GM19193 (cell line): Measurements from ENCODE around the gene WDR27.

ENCODE experiments used
- POLR2A ChIP-seq: IDR thresholded peaks from 4 replicates; pipeline ENCODE4 v1.6.1; 2011; ENCODE audit not compliant: insufficient read depth, insufficient read length; ENCODE audit errors: extremely low read depth

The WDR27 gene

DNA sequence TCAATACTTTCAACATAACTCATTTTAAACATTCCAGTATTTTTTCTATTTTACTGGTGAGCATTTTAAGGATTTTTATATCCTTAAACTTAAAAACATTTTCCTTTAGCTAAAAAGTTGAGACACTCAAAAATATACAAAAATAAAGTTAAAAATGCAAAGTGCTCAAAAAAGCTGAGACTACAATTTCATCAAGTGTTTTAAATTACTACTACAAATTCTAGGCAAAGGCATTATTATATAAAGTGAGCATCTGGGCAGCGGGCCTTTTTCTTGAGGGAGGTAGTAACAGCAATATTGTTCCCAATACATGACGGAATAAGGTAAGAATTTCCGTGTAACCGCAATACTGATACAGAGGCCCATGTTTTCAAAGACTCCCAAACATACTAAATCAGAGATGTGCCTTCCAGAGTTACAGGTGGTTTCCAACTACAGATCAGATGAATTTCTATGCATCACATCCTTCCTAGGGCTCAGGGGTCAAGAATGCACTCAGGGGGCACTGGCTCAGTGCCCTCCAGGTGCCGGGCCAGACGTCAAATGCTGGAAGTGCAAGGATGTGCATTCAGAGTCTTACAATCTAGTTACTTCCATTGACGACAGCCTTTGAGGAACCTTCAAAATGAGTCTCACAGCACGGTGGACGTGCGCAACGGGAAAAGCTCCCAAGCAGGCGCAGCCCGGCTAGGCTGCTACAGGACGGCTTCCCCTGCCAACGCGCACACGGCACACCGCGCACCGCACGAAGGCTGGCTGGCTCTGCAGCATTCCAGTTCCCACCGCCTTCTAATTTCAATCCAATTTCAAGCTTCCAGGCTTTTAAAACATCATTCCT is 20.8 kb upstream of the WDR27 start:
- no peak for TF ChIP-seq POLR2A

DNA sequence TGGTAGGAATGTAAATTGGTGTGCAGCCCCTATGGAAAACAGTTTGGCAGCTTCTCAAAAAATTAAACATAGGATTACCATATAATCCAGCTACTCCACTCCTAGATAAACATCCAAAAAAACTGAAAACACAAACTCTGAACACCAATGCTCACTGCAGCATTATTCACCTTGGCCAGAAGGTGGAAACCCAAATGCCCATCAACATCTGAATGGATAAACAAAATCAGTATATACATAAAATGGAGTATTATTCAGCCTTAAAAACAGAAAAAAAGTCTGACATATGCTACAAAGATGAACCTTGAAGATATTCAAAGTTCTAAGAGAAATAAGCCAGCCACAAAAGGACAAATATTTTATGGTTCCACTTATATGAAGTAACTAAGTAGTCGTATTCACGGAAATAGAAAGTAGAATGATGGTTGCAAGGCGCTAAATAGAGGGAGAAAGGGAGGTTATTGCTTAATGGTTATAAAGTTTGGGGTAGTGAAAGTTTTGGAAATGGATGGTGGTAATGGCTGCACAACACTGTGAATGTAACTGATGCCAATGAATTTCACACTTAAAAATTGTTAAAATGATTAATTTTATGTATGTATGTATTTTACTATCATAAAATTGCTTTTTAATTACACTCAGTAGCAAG is 18.5 kb upstream of the WDR27 start:
- TF ChIP-seq POLR2A, result no peak

DNA sequence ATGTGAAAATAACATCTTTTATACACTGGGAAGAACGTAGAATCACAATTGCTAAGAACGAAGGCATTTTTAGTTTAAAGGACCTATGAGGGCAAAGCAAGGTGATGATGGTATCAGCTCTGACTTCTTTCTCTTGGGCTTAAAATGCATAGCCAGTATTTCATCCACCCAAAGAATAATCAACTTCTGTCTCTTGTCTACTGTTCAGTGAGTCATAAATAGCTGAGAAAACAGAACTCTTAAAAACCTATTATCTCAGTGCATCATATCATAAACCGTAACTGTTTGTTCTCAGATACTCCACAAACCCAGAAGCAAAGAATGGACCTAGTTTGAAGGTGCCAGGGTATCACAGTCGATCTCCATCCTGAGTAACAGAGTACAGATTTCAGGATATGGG is 17.3 kb upstream of the WDR27 start:
- TF ChIP-seq POLR2A, result no peak

DNA sequence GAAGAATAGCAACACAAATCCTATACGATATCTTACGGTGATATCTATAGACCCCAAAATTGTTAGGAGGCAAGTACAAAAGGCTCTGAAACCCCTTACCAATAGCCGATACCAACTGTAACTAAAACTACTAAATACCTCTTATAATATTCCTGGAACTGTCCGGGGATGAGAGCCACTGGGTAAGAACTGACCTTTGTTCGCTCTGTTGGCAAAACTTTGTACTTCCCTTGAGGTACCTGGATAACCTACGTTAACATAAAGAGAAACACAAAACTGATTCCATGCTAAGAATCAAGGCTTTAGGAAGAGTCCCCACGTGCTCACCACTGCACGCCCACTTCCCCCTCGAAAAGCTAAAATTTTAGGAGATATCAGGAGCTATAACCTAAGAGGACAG is 12.8 kb upstream of the WDR27 start:
- no peak for TF ChIP-seq POLR2A

DNA sequence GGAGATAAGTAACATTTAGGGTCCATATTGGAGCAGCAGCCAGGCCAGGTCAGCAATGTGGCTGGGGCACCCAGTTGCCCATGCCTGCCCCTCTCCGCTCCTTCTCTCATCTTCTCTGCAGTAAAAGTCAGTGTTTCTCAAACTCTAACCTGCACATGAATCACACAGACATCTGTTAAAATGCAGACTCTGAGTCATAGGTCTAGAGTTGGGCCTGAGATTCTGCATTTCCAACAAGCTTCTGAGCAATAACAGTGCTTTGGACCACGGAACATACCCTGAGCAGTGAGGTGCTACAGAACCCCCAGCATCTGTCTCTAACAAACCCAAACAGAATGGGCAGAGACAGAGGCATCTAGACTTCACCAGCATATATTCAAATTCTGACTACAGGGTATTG is 12.3 kb upstream of the WDR27 start:
- TF ChIP-seq POLR2A, result no peak

DNA sequence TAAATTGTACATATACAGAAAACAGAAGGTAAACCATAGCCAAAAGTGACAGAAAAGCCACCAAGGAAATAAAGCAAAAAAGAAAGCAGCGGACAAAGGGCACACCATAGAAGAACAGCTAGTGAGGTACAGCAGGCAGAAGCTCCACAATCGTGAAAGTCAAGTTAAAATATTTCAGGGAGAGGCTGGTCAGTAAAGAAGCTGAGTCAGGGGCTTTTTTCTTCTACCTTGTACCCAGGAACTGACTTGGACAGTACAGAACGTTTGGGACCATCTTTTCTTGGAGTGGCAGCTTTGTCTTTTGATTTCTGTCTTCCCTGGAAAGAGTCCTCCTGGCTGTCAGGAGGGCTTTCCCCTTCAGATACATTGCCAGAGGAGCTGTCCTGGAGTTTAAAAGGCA is 8.2 kb upstream of the WDR27 start:
- TF ChIP-seq POLR2A, result no peak

DNA sequence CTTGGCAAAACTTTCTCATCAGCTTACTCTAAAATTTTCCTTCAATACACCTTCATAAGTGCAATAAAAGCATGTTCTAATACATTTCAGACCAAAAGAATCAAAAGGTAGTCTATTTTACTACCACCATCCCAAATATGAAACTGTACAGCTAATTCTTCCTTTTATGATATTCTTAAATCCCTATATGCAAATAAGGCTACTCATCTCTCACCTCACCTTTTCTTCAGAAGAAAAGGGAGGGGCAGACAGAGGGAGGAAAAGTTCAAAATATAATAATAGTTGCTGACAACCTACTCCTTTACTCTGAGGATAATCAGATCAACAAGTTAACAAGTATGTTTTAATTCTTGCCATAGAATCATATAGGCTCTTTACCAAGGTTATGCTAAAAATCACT is 7.5 kb upstream of the WDR27 start:
- no peak for TF ChIP-seq POLR2A

DNA sequence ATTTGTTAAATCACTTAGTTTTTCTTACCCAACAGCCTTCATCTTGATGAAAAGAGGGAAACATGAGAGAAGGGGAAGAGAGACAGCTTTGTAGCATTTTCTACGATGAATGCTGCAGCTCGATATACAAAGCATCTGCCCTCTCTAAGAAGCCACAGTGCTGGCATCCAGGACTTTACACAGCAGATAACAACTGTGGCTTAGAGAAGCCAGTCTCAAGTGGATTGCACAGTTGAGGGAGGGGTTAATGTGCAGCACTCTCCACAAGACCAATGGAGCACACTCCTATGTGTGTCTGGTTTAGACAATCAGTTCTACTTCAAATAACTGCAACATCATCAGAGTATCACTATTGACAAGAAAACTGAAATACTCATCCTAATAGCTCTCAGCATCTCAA is 5.9 kb upstream of the WDR27 start:
- TF ChIP-seq POLR2A, result no peak

DNA sequence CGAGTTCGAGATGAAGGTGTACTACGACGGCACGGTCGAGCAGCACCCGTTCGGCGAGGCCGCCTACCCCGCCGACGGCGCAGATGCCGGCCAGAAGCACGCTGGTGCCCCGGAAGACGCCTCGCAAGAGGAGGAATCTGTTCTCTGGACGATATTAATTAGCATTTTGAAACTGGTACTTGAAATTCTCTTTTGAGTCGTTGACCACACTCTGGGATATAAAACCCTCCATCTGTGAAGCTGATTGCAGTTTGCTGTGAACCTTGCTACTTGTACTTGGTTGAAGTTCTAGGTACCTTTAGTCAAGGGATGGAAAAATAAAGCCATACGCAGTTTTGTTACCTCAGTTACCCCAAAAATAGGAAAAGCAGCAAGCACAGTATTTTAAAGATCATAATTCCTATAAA is 1.0 kb upstream of the WDR27 start:
- TF ChIP-seq POLR2A, result no peak

DNA sequence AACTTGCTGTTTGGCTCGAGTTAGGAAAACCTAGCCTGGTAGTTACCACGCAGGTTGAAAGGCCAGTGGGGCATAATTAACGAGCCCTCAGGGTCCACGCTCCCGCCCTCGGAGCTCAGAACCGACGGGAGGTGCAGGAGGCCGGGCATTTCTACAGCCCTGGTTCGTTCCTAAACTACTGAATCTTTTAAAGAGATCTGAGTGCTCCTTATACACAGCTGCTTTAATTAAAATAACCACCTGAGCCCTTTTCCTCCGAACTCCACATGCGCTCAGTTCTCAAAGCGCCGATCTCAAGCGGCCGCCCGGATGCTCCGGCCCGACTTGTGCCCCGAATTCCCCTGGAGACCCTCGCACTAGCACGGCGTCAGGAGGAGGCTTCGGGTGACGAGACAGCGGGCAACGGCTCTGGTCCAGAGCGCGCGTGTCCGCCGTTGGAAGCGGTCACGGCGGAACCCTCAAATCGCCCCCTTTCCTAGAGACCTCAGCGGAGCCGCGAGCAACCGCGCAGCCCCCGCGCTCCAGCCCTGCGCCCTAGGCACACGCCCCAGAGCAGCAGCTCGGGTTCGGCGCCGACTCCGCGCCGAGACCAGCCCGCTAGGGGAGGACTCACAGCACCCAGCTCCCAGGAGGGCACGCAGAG is 397 bp downstream of the WDR27 start:
- TF ChIP-seq POLR2A, result no peak

DNA sequence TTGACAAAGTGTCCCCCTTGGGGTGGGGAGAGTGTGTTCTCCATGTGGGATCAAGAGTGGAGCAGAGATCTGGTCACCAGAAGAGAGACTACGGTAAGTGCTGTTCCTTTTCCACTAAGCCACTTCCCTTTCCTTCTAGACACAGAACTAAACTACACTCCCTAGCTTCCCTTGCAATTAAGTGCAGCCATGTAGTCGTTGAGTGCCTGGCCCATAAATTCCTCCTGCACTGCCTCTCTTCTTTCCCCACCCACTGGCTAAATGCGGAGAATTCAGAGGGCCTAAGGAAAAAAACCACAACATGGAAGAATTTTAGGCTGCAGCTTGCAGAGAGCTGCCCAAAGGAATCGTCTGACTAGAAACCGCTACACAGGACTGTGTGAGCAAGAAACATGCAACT is 1.5 kb downstream of the WDR27 start:
- TF ChIP-seq POLR2A, result no peak

DNA sequence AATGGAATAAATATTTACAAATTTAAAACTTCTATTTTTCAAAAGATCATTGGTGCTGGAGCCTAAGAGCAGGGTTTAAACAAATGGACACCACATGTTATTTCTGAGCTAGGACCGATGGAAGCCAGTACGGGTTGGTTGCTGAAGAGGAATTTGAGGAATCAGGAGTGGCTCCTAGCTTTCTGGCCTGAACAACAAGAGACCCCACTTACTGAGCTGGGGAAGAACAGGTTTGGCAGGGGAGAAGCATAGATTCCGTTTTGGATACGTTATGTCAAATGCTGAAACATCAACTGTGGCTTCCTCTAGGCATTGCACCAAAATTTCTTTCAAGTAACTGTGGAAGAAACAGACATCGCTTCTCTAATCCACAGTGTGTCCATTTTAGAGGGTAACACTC is 6.7 kb downstream of the WDR27 start:
- TF ChIP-seq POLR2A, result no peak

DNA sequence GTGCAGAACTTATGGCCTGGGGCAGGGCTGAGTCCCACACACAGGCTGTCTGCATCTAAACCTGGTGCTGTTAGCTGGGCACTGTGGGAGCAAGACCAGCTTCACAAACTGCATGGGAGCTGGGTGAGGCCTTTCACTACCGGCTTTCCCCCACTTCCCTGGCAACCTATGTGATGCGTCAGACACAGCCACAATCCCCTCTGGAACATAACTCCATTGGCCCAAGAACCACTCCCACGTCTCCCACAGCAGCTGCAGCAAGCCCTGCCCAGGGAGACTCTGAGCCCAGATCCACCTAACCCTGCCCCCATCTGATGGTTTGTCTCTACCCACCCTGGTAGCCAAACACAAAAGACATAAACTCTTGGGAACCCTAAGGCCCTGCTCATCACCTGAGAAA is 9.3 kb downstream of the WDR27 start:
- no peak for TF ChIP-seq POLR2A

DNA sequence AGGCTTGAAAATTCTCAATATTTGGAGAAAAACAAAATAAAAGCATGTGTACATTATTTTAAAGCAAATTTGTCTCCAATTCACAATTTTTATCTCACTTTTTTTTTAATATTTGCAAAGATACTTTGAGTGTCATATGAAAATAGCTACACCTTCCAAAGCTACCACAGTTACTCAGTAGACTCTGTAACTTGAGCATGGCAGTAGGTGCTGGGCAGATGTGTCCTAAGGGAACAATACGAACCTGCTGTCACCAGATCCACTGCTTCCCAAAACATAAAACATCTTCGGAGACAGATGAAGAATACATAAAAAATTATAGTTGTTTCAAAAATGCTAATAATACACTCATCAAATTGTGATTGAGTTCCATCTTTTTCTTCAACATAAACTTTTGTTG is 10.6 kb downstream of the WDR27 start:
- TF ChIP-seq POLR2A, result no peak

DNA sequence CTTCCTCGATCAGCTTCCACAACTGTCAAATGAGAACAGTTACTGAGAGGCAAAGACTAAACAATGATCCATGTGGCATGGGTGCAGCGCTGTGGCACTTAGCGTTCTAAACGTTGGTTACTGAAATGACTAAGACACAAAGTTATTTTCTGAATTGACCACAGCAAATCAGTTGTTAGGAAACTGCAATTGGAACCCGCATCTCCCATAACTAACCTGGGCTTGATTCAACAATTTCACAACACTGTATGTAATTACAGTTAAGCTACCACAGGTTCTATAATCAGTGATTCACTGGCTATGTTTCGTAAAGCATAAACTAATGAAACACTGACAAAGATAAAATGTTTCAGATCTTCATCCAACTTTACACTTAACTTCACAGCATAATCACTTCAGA is 12.5 kb downstream of the WDR27 start:
- TF ChIP-seq POLR2A, result no peak

DNA sequence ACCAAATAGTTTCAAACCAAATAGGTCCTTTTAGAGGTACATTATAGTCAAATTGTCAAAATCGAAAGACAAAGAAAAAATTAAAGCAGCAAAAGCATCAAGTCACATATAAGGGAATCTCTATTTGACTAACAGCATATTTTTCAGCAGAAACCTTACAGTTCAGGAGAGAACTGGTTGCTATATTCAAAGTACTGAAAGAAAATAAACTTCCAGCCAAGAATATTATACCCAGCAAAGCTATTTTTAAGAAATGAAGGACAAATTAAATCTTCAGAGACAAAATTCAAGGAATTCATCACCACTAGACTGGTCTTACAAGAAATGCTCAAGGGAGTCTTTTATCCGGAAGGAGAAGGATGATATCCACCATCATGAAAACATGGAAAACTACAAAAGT is 16.0 kb downstream of the WDR27 start:
- TF ChIP-seq POLR2A, result no peak
